Hypothalamus (tissue), 51 donors: ENCODE measurements around the gene PPP4R2.

Source experiments
- DNase-seq, 51 donors: peaks; one replicate each; lab custom pipeline; 2025; lab: John Stamatoyannopoulos, UW

Gene PPP4R2

GRCh38 chr3:73107215-73107614 is 110.6 kb downstream of the PPP4R2 start:
- DNase-seq, result no peak

GRCh38 chr3:73107676-73108187 is 111.1 kb downstream of the PPP4R2 start:
- DNase-seq, result no peak

GRCh38 chr3:73108750-73109149 is 112.1 kb downstream of the PPP4R2 start:
- no peak for DNase-seq

GRCh38 chr3:73110530-73110929 is 113.9 kb downstream of the PPP4R2 start:
- no peak for DNase-seq

- DNase-seq, result no peak
Observed at GRCh38 chr3:73114711-73115110, 118.1 kb downstream of the PPP4R2 start.

- no peak for DNase-seq
Observed at GRCh38 chr3:73115806-73116205, 119.2 kb downstream of the PPP4R2 start.
